Subcutaneous abdominal adipose tissue (tissue), 5 donors: ENCODE data around the gene DNTT.

Experiments
- H3K27ac ChIP-seq: one replicate; pipeline ENCODE4 v1.7.0; 2013; ENCODE audit warnings: low read depth, mild to moderate bottlenecking, inconsistent platforms, low read length, moderate library complexity
- H3K27me3 ChIP-seq, 5 donors: one replicate each; pipeline ENCODE4 v1.7.0; 2013; ENCODE audit warnings: low read length in 5 of 5, inconsistent platforms in 1 of 5; ENCODE audit not compliant: control insufficient read depth in 5 of 5, insufficient read depth in 4 of 5
- H3K36me3 ChIP-seq, 5 donors: one replicate each; pipeline ENCODE4 v1.7.0; 2013; ENCODE audit warnings: low read length in 5 of 5; ENCODE audit not compliant: control insufficient read depth in 5 of 5, insufficient read depth in 5 of 5
- H3K4me1 ChIP-seq, 5 donors: one replicate each; pipeline ENCODE4 v1.7.0; 2013; ENCODE audit warnings: low read length in 5 of 5, mild to moderate bottlenecking in 3 of 5, moderate library complexity in 1 of 5; ENCODE audit not compliant: control insufficient read depth in 5 of 5, insufficient read depth in 5 of 5
- H3K4me3 ChIP-seq, 5 donors: one replicate each; pipeline ENCODE4 v1.7.0; 2013; ENCODE audit warnings: low read length in 5 of 5, low read depth in 1 of 5
- H3K9ac ChIP-seq, 5 donors: one replicate each; pipeline ENCODE4 v1.7.0; 2013; ENCODE audit warnings: low read length in 5 of 5, mild to moderate bottlenecking in 4 of 5, moderate library complexity in 3 of 5
- H3K9me3 ChIP-seq, 5 donors: one replicate each; pipeline ENCODE4 v1.7.0; 2013; ENCODE audit warnings: low read length in 5 of 5; ENCODE audit not compliant: control insufficient read depth in 5 of 5
- donor health status: healthy.
- donor health status: healthy.
- donor health status: healthy.
- donor health status: healthy.
- donor health status: healthy.

Gene DNTT

DNA sequence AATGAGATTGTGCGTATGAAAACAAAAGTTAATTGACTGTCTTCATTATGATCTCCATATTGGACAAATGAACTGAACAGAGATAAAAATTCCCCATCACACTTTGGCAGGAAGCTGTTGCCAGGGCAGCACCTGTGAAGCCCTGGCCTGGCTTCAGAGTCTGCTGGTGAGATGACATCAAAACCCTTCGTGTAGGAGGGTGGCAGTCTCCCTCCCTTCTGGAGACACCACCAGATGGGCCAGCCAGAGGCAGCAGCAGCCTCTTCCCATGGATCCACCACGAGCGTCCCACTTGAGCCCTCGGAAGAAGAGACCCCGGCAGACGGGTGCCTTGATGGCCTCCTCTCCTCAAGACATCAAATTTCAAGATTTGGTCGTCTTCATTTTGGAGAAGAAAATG, at the start of gene DNTT:
DNTT (plus strand) TSS at position 205 of the 400 bp plus-strand sequence; CDS start at position 269, 64 bp downstream.
- H3K36me3 ChIP-seq, result no peaks in the 10 kb centered on the region
- peaks cover 0 to 9% (median 5%) of the 10 kb centered on the region in 5 donors for H3K27me3 ChIP-seq
- no peak within 1 kb of the TSS for H3K9ac ChIP-seq
- no peaks in the 10 kb centered on the region for H3K9me3 ChIP-seq
- H3K27ac ChIP-seq, result no peak within 1 kb of the TSS
- H3K4me3 ChIP-seq, result no peak within 1 kb of the TSS
- peaks cover 0 to 8% (median 0%) of the 10 kb centered on the region in 5 donors for H3K4me1 ChIP-seq

DNA sequence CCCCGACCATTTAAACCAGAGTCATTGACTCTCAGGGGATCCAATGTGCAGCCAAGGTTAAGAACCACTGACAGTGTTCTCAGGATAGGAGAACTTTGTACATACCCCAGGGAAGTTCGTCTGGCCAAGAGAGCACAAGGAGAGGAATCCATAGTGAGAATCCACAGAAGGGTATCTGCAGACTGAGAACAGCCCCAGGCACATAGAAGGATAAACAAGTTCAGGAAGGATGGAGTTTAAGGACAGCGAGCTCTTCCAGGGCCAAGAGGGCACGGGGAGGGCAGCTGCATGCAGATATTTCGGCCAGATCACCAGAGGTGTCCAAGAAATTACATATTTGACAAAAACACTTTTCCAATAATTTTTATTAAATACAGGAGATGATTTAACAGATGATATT, 49.3 kb upstream of the DNTT start:
- Histone ChIP-seq H3K4me1 (peaks cover 0 to 29% (median 13%) of the 10 kb centered on the region in 5 donors), H3K9me3 (no peaks in the 10 kb centered on the region), H3K27me3 (no peaks in the 10 kb centered on the region), H3K4me3 (no peak overlapping the region), H3K36me3 (no peaks in the 10 kb centered on the region), H3K9ac (no peak overlapping the region), H3K27ac (no peak overlapping the region)

DNA sequence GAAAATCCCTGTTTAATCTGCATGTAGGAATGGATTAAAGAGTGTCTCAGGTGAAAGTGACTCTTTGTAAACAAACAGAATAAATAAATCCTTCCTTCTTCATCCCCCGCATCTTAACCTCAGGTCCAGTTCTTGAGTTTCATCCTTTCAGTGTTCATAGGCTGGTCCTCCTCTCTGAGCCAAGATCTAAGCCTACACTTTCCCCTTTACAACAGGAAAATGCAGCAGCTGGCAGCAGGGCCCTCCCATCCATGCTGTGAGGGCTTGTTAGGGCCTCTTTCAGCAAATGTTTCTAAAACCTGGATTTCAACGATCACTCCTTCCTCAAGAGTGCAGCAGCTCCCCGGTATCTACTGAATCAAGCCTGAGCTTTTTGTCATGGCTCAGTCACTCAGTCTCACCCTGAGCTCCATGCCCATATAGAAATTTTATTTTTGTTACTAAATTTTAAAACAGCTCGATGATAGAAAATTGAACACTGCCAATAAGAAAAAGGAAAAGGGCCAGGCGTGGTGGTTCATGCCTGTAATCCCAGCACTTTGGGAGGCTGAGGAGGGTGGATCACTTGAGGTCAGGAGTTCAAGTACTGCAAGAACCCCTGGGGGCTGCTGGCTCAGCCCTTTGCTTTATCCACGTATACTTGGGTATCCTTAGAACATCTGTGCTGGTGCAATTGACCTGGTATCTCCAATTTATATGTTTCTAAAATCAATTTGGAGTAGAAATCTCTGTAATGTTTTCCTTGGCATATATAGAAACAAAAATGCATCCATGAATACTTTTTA, 48.5 kb upstream of the DNTT start:
- Histone ChIP-seq H3K9me3 (no peaks in the 10 kb centered on the region), H3K27me3 (no peaks in the 10 kb centered on the region), H3K4me1 (peaks cover 0 to 32% (median 13%) of the 10 kb centered on the region in 5 donors), H3K27ac (no peak overlapping the region), H3K9ac (peak overlapping the region in 1 of 5 donors; percentile 7), H3K4me3 (no peak overlapping the region), H3K36me3 (no peaks in the 10 kb centered on the region)

DNA sequence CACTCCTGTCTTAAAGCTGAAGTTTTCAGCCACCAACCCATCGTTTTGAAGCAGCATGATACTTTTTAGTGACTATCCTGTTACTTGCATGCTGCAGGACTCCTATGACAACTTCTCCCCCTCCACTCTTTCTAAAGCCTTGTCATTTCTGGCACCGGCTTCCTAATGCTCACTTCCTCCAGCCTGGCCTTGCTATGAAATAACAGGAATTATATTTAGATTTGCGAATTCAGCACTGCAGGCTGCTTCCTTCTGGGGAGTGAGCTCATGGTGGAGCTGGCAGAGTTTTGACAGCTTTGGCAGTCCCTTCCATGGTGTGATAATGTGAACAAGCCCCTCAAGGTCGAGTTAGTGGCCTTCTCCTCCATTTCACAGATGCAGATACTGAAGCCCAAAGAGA, 46.3 kb upstream of the DNTT start:
- no peak overlapping the region for H3K27ac ChIP-seq
- H3K27me3 ChIP-seq, result no peaks in the 10 kb centered on the region
- H3K4me1 ChIP-seq, result peaks cover 0 to 34% (median 13%) of the 10 kb centered on the region in 5 donors
- no peak overlapping the region for H3K9ac ChIP-seq
- no peaks in the 10 kb centered on the region for H3K9me3 ChIP-seq
- no peak overlapping the region for H3K4me3 ChIP-seq
- H3K36me3 ChIP-seq, result no peaks in the 10 kb centered on the region

DNA sequence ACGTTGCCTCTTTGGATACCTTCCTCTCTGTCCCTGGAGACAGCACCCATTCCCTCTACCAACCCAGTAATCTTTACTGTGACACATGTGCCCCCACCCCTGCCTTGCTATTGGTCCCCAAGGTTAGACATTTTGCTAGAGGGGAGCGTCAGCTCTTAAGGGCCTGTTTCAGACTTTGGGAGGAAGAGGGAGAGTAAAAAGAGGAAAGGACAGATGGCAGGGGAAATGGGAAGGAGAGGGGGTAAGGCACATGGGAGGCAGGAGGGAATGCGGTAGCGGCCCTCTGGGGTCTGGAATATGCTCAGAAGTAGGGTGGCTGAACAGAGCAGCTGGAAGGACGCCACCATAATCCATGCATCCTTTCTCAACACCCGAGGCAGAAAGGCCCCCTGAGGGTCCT, 45.1 kb upstream of the DNTT start:
- Histone ChIP-seq H3K27ac (no peak overlapping the region), H3K36me3 (no peaks in the 10 kb centered on the region), H3K4me1 (peaks cover 0 to 34% (median 13%) of the 10 kb centered on the region in 5 donors), H3K9me3 (no peaks in the 10 kb centered on the region), H3K27me3 (no peaks in the 10 kb centered on the region), H3K9ac (no peak overlapping the region), H3K4me3 (no peak overlapping the region)

DNA sequence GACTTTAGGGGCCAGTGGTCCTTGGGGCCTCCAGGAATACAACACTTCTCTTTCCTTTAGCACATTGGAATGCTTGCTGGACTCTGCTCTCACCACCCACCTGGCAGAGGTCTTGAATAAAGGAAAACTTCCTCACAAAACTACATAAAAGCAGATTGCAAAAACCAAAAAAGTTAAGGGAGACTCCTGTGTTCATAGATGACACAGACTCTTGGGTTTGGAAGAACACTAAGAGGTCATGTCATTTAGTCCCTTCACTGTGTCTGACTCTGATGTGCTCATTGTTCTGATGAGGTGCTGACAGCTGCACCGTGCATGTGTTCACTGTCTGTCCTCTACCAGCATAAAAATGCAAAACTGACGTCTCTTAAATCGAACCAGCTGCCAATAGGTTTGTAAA, 44.2 kb upstream of the DNTT start:
- Histone ChIP-seq H3K9me3 (no peaks in the 10 kb centered on the region), H3K4me3 (no peak overlapping the region), H3K4me1 (peaks cover 0 to 34% (median 13%) of the 10 kb centered on the region in 5 donors), H3K27ac (no peak overlapping the region), H3K36me3 (no peaks in the 10 kb centered on the region), H3K27me3 (no peaks in the 10 kb centered on the region), H3K9ac (no peak overlapping the region)

DNA sequence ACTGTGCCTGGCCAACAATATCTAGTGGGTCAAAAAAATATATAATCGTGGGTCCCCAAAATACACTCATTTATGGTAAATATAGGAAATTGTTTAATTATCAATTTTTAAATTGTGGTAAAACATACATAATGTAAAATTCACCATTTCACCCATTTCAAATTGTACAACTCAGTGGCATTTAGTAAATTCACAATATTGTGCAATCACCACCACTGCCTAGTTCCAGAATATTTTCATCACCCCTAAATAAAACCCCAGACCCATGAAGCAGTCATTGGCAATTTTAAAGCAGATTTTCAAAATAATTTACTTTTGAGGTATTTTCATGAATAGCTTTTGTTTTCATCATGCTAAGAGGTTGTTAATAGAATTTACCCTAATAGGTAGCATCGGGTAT, 43.1 kb upstream of the DNTT start:
- Histone ChIP-seq H3K27me3 (no peaks in the 10 kb centered on the region), H3K27ac (no peak overlapping the region), H3K9ac (no peak overlapping the region), H3K4me3 (no peak overlapping the region), H3K36me3 (no peaks in the 10 kb centered on the region), H3K9me3 (no peaks in the 10 kb centered on the region), H3K4me1 (peaks cover 0 to 31% (median 10%) of the 10 kb centered on the region in 5 donors)

DNA sequence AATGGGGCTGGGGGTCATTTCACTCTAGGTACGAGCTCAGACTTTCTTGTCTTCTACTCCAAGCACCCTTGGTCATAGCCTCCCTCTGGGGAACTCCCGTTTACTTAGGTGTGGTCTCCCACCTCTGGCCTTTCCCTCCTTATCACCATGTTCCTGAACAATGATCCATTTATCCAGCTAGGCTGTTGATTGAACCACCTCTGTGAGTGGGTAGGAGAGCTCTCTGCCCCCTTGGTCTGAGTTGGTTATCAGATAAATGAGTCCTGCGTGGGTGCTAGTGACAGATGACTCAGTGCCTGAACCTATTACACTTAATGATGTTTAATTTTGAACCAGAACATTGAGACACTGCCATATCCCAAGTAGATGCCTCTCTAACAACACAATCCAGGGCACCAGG, 42.3 kb upstream of the DNTT start:
- no peak overlapping the region for H3K4me3 ChIP-seq
- no peaks in the 10 kb centered on the region for H3K27me3 ChIP-seq
- peaks cover 0 to 26% (median 8%) of the 10 kb centered on the region in 5 donors for H3K4me1 ChIP-seq
- H3K36me3 ChIP-seq, result no peaks in the 10 kb centered on the region
- H3K27ac ChIP-seq, result no peak overlapping the region
- no peak overlapping the region for H3K9ac ChIP-seq
- H3K9me3 ChIP-seq, result no peaks in the 10 kb centered on the region

DNA sequence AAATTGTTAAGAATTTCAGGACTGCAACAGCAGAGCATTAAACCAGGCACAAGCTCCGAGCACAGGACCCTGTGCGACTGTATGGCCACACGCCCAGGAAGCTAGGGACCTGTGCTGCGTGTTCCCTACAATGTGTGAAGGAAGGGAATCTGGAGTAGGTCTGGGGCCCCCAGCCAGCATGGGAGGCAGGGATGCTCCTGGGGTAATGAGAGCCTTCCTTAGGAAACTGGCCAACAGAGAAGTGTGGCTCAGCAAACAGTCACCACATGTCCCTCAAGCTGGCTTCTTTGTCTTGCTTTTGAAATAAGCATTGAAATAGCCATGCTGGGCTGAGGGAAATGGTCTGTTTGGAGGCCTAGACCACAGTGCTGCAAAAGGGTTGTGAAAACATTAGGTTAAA, 41.1 kb upstream of the DNTT start:
- Histone ChIP-seq H3K4me3 (no peak overlapping the region), H3K9ac (no peak overlapping the region), H3K9me3 (no peaks in the 10 kb centered on the region), H3K36me3 (no peaks in the 10 kb centered on the region), H3K27ac (no peak overlapping the region), H3K4me1 (peaks cover 0 to 16% (median 2%) of the 10 kb centered on the region in 5 donors), H3K27me3 (no peaks in the 10 kb centered on the region)

DNA sequence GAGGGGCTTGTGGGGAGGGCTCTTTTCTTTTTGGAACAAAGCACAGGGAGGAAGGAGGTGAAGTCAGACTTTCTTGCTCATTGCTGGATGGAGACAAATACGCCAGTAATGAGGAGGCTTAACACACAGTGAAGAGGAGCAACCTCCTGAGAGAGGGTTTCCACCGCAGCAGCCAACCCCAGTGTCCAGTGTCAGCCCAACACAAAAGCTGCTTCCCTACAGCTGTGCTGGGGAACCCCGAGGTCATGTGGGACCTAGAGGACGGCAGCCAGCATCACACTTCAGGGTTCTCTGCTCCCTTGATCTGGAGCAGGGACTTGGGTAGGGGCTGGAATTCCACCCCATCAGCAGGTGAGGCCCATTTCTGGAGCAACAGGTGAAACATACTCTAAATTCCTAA, 40.6 kb upstream of the DNTT start:
- no peak overlapping the region for H3K9ac ChIP-seq
- no peak overlapping the region for H3K4me3 ChIP-seq
- no peaks in the 10 kb centered on the region for H3K36me3 ChIP-seq
- H3K27ac ChIP-seq, result no peak overlapping the region
- no peaks in the 10 kb centered on the region for H3K9me3 ChIP-seq
- H3K4me1 ChIP-seq, result peaks cover 0 to 16% (median 0%) of the 10 kb centered on the region in 5 donors
- no peaks in the 10 kb centered on the region for H3K27me3 ChIP-seq
